Measurements from ENCODE around the gene CORO2B.

The CORO2B gene

DNA sequence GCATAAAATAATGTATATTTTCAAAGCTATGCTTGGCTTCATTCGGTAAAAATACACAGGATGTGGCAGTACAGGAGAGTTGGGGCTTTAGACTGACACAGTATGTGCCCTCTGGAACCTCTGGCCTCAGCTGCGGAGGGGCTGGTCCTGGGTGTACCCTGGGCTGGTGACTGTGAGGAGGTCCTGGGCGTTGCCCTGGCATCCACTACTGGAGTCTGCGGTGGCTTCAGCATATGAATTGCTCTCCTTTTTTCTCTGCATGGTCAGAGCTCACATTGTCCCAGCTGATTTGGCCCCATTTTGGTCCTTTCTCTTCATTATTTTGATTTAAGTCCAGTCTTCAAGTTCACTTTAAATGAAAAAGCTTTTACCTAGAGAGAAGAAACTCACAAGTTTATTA, 40.5 kb upstream of the CORO2B start:
- no peak overlapping the region for H3K4me3 ChIP-seq (ENCODE audit: low read depth, low read length)
- TF ChIP-seq CTCF (IDR thresholded peaks at IDR 0.05; ENCODE audit: low read depth, low read length) (no peak), MAX (IDR thresholded peaks at IDR 0.05; ENCODE audit: low read depth, low read length) (no peak)
- no peak for DNase-seq (ENCODE audit: low read depth)

DNA sequence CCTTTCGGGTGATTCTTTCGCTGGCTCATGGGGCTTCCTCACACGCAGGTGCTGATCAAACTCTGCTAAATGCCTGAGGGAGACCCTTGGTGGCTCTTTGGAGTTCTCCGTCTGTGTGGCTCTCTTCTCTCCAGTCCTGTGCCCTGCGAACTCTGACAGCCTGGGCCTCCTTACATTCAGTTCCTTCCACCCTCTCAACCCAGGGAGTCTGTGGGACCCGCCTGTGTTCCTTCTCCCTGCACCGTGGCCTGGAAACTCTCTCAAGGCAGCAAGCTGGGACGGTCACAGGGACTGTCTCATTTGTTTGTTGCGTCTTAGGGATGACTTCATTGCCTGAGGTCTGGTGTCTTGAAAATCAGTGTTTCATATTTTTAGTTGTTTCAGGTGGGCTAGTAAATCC, 37.0 kb upstream of the CORO2B start:
- no peak for DNase-seq (ENCODE audit: low read depth)
- TF ChIP-seq MYC (IDR thresholded peaks at IDR 0.05; ENCODE audit: low read depth, low read length) = no peak
- no peak for TF ChIP-seq MAX (IDR thresholded peaks at IDR 0.05; ENCODE audit: low read depth, low read length)
- no peak for TF ChIP-seq CTCF (IDR thresholded peaks at IDR 0.05; ENCODE audit: low read depth, low read length)
- no peak for TF ChIP-seq POLR2A (IDR thresholded peaks at IDR 0.05; ENCODE audit: extremely low read depth, insufficient read length)
- H3K4me3 ChIP-seq (ENCODE audit: low read depth, low read length) = no peak overlapping the region

DNA sequence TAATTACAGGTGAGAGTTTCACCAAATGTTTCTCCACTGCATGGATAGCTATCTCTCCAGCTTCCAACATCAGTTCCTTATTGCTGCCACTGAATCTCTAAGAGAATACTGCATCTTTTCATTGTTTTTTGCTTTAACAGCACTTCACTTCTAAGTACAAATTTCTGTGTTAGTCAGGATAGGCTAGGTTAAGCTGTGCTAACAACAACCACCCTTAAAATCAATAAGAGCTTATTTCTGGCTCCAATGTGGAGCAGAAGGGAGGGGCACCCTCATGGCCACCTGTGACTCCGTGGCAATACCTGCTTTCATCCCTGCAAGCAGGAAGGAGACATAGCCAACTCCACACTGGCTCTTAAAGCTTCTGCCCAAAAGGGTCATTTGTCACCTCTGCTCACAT, 36.4 kb upstream of the CORO2B start:
- no peak overlapping the region for H3K4me3 ChIP-seq (ENCODE audit: low read depth, low read length)
- no peak for DNase-seq (ENCODE audit: low read depth)
- TF ChIP-seq MAX (IDR thresholded peaks at IDR 0.05; ENCODE audit: low read depth, low read length) (no peak), CTCF (IDR thresholded peaks at IDR 0.05; ENCODE audit: low read depth, low read length) (no peak), POLR2A (IDR thresholded peaks at IDR 0.05; ENCODE audit: extremely low read depth, insufficient read length) (no peak), MYC (IDR thresholded peaks at IDR 0.05; ENCODE audit: low read depth, low read length) (no peak)

GRCh38 chr15:68542771-68543164, 36.0 kb upstream of the CORO2B start:
- no peak for TF ChIP-seq MAX (IDR thresholded peaks at IDR 0.05; ENCODE audit: low read depth, low read length)
- TF ChIP-seq MYC (IDR thresholded peaks at IDR 0.05; ENCODE audit: low read depth, low read length) = no peak
- no peak for TF ChIP-seq POLR2A (IDR thresholded peaks at IDR 0.05; ENCODE audit: extremely low read depth, insufficient read length)
- no peak for TF ChIP-seq CTCF (IDR thresholded peaks at IDR 0.05; ENCODE audit: low read depth, low read length)
- H3K4me3 ChIP-seq (ENCODE audit: low read depth, low read length) = no peak overlapping the region
- no peak for DNase-seq (ENCODE audit: low read depth)

DNA sequence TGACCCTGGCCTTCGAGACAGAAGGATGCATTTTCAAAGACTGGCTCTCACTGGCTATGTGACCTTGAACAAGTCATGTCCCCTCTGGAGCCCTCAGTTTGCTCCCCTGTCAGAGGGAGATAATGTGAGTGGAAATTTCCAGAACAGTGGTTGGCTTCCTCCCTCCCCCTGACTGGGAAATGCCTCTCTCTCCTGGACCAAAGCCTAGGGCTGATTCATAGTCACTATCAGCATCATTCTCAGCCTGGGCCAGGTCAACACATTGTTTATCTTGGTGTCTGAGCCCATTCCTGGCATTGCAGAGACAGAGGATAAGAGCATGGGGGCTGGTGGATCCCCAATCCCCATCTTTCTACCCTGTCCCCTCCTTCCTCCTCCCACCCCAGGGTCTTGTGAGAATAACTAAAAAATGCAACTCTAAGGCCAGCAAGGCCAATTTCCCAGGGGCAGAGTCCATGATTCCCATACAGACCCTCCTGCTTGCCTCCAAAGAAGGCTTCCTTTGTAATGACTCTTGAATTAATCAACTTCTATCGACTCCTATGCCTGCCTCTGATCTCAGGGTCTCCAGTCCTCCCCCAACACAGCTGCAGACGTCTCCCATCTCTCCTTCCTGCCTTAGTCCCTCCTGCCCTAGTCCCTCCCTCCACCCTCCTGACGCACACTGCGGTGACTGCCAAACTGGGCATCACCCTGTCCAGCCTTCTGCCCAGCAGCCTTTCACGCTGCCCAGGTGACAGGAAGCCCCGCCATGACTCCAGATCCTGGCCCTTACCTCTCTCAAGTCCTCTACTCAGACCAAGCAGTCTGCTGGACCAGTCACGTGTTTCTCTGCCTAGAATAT, 35.4 kb upstream of the CORO2B start:
- no peak for DNase-seq (ENCODE audit: low read depth)
- H3K4me3 ChIP-seq (ENCODE audit: low read depth, low read length) = no peak overlapping the region
- no peak for TF ChIP-seq POLR2A (IDR thresholded peaks at IDR 0.05; ENCODE audit: extremely low read depth, insufficient read length)
- no peak for TF ChIP-seq MAX (IDR thresholded peaks at IDR 0.05; ENCODE audit: low read depth, low read length)
- no peak for TF ChIP-seq CTCF (IDR thresholded peaks at IDR 0.05; ENCODE audit: low read depth, low read length)
- TF ChIP-seq MYC (IDR thresholded peaks at IDR 0.05; ENCODE audit: low read depth, low read length) = no peak
